Measurements from ENCODE around the gene GDA.

Gene GDA

DNA sequence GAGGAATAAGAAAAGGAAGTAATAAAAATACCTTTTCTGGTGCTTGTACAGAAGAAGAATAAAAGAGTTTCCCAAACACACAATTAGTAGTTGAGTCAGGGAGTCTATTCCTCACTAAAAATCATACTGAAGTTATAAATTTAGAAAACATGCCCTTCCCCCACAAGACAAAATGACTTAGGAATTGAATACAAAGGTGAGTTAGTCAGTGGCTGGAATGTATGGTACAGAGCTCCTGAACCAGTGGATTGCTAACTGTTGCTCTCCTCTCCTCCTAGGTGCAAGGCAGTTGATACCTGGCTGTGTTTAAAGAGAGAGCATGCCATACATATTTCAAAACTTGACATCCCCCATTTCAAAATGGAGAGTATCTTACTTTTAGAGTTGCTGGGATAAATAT lies 1.9 kb downstream of the GDA start:
- DNase-seq: no peak

DNA sequence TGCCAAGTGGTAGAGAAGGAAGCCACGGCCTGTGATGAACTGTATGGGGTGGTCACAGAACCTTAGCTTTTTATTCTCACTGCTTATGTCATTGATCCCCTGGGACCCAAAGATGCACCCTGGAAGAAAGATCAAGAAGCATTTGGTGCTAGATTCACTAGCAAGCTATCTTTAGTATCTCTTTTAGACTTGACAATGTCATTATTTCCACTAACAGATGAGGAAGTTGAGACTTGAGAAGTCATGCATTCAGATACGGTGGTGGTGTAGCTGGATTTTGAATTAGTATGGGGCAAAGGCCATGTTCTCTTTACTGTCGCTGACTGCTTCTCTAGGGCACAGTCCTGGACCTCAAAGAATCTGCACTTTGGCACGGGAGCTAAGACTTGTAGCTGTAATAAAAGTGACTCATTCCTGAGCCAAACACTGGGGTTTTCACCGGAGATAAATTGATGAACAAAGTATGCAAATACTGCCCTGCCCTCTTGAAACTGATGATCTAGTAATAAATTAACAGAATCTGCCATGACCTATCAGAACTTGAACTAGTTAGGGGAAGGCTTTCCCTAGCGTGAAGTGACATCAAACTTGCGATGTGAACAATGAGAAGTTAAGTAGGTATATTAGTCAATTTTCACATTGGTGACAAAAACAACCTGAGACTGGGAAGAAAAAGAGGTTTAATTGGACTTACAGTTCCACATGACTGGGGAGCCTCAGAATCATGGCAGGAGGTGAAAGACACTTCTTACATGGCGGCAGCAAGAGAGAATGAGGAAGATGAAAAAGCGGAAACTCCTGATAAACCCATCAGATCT lies 5.4 kb downstream of the GDA start:
- DNase-seq: no peak

DNA sequence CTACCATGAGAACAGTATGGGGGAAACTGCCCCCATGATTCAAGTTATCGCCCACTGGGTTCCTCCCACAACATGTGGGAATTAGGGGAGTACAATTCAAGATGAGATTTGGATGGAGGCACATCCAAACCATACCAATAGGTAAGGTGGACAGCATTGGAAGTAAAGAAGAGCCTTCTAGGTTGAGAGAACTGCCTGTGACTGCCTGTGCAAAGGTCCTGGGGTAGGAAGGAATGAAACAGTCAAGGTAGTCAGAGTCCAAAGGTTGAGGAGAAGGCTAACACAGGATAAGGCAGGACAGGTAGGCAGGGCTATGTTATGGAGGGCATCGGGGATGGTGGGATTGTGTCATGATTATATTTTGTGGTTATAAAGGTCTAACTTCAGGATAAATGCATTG lies 6.1 kb downstream of the GDA start:
- no peak for DNase-seq

DNA sequence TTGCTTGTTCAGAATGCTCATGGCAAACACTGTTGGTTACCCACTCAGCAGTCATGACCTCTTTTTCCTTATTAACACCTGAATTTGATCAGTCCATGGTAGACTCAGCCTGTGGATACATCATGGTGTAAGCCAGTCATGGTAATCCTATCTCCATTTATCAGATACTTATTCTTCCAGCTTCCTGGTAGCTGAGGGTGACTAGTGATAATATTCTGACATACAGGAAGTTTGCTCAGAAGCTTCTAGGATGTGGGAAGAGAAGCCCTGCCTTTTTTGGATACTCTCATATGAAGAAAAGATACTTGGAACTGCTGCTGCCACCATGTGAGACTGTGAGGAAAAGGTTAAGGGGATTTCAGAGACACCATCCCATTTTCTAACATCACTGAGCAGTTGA lies 7.3 kb downstream of the GDA start:
- no peak for DNase-seq

DNA sequence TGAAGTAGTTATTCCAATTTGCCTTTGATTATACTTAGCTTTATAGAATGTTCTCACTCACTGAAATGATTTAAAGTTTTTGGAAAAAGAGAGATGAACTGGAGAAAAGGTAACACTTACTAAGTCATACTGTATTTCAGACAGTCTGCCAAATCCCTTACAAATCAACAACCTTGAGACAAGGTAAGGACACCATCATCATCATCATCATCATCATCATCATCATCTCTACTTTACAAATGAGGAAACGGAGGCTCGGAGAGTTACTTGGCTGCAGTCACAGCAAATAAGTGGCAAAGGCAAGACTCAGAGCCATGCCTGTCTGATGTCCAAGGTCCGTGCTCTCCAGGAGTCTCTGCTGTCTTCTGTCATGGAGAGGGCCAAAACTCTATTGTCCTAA lies 9.4 kb downstream of the GDA start:
- no peak for DNase-seq

DNA sequence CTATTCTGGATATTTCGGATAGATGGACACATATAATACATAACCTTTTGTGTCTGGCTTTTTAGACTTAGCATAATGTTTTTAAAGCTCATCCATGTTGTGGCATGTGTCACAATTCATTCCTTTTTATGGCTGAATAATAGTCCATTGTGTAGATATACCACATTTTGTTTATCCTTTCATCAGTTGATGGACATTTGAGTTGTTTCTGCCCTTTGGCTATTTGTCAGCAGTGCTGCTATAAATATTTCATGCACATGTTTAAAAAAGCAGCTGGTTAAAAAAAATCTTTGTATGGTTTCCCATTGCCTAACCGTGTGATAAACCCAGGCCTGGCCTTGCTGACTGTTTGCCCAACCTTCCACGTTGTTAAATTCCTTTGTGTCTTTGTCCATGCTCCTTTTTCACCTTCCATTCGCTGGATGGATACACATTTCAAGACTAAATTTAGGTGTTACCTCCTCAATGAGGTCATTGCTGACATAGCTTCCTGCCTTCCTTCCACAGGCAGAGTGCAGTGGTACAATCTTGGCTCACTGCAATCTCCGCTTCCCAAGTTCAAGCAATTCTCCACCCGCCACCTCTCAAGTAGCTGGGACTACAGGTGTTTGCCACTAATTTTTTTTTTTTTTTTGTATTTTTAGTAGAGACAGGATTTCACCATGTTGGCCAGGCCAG lies 11.3 kb downstream of the GDA start:
- DNase-seq: no peak

DNA sequence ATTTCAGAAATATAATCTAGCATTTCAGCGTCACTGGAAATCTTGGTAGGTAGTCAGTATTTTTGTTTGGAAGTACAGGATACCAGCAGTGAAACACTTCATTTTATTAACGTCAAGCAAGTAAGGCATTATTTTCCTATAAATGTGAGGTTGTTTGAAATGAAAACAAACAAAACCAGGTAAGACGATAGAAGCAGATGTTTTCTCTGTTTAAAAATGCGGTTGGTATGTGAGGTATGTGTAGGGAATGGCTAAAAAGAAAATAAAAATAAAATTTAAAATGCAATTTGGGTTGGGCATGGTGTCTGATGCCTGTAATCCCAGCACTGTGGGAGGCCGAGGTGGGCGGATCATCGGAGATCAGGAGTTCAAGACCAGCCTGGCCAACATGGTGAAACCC lies 16.1 kb downstream of the GDA start:
- no peak for DNase-seq

DNA sequence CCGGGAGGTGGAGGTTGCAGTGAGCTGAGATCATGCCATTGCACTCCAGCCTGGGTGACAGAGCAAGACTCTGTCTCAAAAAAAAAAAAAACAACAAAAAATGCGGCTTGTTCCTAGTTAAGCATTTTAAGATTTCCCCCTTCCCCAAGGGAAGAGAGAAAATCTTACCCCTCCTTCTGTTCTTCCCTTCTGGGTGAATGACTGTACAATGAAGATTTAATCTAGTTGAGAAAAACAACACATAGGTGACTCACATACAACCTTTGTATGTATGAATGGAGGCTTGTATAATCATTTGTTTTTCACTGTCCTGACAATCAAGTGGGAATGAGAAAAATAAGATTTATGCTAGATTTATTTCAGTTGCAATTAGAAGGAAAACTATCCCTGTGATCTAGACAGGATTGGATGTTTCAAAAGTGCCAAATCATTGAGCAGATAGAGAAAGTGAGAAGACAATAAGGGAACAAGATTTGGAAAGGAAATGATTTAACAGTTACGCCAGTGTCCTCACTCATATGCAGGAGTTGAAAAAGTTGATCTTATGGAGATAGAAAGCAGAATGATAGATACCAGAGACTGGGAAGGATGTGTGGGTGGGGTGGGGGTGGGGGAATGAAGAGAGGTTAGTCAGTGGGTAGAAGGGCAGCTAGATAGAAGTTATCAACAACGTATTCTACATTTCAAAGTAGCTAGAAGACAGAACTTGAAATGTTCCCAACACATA lies 16.7 kb downstream of the GDA start:
- DNase-seq: no peak

DNA sequence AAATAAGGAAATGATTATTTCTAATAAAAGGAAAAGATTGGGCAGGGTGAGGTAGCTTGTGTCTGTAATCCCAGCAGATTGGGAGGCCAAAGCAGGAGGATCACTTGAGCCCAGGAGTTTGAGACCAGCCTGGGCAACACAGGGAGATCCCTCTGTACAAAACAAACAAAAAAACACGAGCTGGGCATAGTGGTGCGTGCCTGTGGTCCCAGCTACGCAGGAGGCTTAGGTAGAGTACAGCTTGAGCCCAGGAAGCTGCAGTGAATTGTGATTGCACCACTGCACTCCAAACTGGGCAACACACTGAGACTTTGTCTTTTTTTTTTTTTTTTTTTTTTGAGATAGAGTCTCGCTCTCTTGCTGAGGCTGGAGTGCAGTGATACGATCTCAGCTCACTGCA lies 18.8 kb downstream of the GDA start:
- no peak for DNase-seq

DNA sequence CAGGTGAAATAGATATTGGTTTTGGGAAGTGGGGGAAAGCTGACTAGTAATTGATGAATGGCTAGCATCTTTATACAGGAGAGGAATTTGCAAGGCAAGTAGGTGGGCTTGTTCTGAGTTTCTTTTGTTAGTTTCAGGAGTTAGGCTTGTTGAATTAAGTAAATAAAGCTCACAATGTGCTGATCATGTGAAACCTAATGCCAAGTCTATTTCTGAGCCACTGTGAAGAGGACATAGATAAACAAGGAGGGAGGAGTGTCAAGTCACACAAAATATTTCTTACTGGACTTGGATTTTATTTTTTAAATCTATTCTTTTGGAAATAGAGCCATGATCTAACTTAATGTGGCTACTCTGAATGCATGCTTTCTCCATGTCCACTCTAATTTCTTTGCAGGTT lies 19.9 kb downstream of the GDA start:
- DNase-seq: no peak

DNA sequence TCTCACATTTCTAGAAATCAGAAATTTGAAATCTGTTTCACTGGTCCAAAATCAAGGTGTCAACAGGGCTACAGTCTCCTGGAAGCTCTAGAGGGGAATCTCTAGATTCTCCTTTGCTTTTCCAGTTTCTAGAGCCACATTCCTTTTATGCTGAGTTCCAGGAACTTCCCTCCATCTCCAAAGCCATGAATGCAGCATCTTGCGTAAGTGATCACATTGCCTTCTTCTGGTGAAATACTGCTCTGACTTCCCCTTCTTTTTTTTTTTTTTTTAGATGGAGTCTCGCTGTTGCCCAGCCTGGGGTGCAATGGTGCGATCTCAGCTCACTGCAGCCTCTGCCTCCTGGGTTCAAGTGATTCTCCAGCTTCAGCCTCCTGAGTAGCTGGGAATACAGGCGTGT lies 23.8 kb downstream of the GDA start:
- DNase-seq: no peak

DNA sequence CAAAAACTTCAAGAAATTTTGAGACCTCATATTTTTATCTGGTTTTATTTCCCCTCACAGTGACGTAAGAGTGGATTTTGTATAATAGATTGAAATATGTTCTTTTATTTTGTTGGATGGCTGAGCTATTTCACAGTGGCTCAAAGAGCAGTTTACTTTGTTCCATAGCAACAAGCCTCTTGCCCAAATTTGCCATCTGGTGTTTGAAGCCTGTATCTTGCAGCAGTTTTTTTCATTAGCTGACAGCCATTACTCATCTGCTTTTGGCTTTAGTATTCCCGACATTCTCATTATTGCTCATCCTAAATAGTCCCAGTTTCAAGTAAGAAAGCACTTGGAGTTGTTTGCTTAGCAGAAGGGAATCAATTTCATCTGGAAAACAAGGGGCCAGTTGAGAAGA lies 36.3 kb downstream of the GDA start:
- no peak for DNase-seq

DNA sequence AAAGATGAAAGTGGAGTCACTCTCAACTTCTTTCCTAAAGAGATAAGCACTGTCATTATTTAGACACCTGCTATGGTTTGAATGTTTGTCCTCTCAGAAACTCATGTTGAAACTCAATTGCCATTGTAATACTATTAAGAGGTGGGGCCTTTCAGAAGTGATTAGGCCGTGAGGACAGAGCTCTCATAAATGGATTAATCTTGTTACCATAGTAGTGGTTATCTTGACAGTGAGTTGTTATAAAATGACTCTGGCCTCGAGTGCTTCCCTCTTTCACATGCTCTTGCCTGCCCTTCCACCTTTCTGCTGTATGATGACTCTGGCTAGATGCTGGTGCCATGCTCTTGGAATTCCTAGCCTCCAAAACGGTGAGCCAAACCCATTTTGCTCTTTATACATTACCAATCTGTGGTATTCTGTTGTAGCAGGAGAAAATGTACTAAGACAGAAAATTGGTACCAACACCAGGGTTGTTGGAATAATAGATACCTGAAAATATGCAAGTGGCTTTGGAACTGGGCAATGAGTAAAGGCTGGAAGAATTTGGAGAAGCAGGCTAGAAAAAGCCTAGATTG lies 38.0 kb downstream of the GDA start:
- no peak for DNase-seq

DNA sequence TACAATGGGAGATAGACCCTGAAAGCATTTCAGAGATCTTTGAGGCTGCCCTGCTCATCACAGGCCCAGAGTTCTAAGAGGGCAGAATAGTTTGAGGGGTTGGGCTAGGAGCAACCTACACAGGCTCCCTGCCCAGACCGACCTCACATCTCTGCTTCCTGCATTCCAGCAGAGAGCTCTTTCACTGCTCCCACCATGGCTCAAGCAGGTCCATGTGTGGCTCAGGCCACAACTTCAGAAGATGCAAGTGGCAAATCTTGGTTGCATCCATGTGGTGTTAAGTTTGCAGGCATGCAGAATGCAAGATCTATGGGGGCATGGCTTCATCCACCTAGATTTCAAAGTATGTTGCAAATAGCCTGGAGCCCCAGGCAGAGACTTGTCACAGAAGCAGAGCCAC lies 39.0 kb downstream of the GDA start:
- no peak for DNase-seq

DNA sequence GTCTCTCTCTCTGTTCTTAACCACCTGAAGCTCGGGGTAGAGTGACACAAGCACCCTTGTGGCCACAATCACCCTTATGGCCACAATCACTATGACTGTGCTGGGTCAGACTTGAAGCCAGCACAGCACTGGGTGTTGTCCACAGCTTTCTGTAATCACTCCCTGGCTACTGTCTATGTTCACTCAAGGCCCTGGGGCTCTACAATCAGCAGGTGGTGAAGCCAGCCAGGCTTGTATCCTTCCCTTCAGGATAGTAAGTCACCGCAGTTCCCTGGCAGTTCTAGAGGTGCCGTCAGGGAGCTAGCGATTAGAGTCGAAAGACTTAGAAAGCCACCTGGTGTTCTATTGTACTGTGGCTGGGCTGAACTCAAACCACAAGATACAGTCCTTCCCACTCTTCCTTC lies 44.2 kb downstream of the GDA start:
- no peak for DNase-seq

DNA sequence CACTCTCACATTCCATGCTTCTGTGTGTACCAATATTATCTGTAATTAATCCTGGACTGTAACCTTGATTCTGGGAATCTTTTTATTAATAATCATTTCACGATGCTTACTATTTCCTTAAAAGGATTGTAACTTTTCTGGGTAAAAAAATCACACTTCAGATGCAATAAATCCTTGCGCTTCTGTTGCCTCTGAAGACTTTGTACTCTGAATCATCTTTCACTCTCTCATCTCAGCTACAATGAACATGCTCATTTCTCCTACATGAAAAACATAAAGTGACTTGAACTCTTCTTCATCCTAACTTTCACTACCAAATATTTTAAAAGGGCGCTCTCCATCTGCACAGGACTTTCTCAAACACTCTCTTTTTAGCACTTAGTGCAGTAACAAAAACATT lies 50.0 kb downstream of the GDA start:
- DNase-seq: no peak

DNA sequence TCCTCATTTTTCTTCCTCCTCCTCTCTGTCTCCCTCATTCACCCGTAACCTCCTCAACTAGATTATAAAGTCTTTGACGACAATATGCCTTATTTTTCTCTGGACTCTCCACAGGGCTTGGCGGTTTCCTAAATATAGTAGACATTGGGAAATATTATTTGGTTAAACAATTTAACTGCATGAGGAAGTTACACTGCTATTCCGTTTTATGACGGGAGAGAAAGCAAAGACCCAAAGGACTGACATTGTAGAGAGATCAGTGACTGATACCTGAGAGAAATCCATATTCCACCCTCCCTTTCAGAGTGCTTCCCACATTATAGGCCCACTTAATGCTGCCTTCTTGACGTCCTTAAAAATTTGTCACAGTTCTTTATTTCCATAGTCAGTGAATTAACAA lies 51.2 kb downstream of the GDA start:
- DNase-seq: no peak

DNA sequence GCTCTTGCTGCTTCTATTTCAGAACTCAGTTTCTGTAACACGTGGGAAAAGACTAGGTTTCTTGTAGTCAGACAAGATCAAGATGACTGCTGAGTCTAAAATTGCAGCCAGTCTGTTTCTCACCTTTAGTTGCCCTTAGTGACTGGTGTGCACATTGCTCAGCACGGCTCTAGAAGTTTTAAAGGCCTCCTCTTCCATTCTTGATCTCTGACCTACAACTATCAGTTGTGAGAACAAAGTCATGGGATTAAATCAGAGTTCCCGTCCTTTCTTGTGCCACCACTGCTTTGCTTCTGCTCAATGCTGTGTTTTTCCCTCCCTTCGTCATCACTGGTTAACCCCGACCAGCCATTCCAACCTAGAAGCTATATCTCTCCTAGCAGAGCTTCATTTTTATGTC lies 52.8 kb downstream of the GDA start:
- no peak for DNase-seq

DNA sequence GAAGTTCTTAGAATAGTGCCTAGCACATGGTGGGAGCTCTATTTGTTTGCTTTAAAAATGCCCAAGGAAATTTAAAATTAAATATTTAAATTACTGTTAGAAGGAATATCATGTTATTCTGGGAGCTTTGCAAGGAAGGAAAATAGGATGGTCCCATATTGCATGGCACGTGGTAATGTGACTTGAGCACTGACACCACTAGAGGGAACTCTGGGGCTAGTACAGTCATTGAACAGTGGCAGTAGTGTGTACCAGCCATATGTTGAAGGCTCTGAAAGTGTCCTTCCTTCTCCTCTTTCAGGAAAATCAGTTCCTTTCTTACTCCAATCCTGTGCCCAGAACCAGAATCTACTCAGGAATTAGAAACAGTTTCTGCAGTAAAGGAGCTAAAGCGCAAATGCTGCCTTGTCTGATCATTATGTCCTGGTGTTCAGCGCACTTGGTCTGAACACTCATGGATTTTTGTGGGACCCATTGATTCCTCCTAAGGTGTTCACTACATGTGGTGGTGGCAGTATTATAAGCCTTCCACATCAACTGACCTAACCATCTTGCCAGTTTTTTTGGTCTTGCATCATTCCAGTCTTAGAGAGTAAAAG lies 54.1 kb downstream of the GDA start:
- DNase-seq: no peak

DNA sequence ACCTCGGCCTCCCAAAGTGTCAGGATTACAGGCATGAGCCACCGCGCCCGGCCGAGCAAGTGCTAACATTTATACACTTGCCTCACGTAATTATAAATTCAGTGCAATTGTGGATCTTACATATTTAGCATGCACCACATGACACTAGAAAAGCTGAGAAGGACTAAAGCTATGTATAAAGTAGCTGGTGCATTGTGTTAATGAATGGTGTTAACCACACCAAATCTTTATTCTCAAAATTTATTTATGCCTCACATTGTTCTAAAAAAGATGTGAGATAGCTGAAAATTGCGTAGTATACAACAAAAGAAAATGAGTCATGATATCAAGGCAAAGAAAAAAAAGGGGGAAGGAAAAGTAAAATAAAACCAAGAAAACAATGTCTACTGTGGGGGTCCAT lies 54.8 kb downstream of the GDA start:
- no peak for DNase-seq

DNA sequence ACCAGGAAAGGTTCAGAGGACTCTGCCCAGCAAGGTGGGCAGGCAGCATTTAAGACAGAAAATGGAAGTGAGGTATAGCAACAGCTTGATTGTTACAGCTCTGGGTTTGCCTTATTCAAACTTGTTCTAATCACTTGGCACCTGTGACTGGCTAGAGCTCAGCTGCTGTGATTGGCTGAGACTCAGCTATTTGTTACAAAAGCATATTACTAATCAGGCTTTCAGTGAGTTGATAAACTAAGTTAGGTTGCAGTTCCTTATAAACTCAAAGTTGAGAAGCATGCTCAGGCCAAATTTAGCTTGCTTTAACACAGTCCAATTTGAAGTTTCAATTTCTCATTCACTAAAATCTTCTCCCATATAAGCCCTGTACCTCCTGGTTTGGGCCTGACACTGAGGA lies 56.3 kb downstream of the GDA start:
- DNase-seq: no peak

DNA sequence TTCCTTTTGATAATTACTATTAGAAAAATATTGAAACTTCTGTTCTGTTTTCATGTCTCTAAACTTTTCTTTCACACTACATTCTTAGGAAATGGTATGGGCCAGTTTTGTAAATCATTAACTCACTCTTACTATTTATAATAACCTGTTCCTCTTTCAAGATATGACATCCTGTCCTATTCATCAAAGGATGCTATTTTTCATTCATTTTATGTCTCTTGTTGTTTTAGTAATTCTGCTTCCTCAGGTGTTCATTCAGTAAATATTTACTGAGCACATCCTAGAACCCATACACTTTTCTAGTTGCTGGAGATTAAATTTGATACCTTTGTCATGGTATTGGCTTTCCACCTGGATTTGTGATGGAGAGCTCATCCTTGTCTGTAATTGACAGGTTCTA lies 58.0 kb downstream of the GDA start:
- no peak for DNase-seq

DNA sequence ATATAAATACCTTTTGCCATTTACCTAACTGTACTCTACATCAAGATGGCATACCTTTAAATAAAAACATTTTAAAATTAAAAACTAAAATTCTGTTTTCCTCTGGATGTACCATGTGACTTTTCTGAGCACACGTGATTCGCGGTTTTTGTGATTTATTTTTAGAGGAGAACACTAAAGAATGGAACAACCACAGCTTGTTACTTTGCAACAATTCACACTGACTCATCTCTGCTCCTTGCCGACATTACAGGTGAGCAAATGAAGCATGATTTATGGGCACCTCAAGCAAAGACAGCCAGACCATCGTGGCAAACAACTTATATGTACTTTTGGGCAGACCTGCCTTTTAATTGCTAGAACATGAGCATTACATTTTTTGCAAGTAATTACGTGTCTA lies 61.3 kb downstream of the GDA start:
- no peak for DNase-seq

DNA sequence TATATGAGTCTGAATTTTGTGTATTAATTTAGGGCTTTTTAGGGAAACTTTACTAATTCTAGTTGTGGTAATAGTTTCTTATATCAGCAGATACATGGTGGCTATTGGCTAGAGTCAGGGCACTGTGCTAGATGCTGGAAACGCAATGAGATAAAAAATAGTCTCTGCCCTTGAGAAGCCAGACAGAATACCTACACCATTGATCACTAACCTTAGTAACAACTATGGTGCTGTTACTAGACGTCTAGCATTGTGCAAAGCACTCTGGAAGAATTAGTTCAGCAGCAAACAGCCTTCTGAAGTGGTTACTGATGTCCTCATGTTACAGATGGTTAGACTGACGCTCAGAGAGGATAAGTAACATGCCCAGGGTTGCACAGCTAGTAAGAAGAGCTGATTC lies 61.8 kb downstream of the GDA start:
- no peak for DNase-seq

Data from DMS79 (cell line).